Smooth muscle cell (in vitro differentiated cells): Measurements from ENCODE around the gene CLCN7. TPM values are rescaled to one million over a fixed set of nuclear protein-coding genes. Genes with fewer than 3 reads are reported as not detected.

Source experiments
- DNase-seq: peaks from one replicate; lab custom pipeline; 2025; ENCODE audit not compliant: unreplicated experiment; lab: John Stamatoyannopoulos, UW
- H2AFZ ChIP-seq: fragments of 200-600 bp; sonication (generic); 2 replicates; pipeline ENCODE4 v1.6.0; 2016; ENCODE audit warnings: antibody characterized with exemption, low read depth, mild to moderate bottlenecking
- H3F3A ChIP-seq: fragments of 200-600 bp; sonication (generic); 2 replicates; pipeline ENCODE4 v1.6.0; 2017; ENCODE audit warnings: antibody characterized with exemption, low read depth
- H3K27ac ChIP-seq: fragments of 200-600 bp; sonication (generic); 2 replicates; pipeline ENCODE4 v1.5.1; 2016; ENCODE audit warnings: low read depth, mild to moderate bottlenecking
- H3K27me3 ChIP-seq: fragments of 200-600 bp; sonication (generic); 2 replicates; pipeline ENCODE4 v1.6.1; 2016; ENCODE audit warnings: low read depth, mild to moderate bottlenecking
- H3K36me3 ChIP-seq: fragments of 200-600 bp; sonication (generic); 2 replicates; pipeline ENCODE4 v1.5.1; 2016; ENCODE audit warnings: low read depth
- H3K4me1 ChIP-seq: fragments of 200-600 bp; sonication (generic); 2 replicates; pipeline ENCODE4 v1.5.1; 2016; ENCODE audit warnings: low read depth
- H3K4me2 ChIP-seq: fragments of 200-600 bp; sonication (generic); 2 replicates; pipeline ENCODE4 v1.6.0; 2016; ENCODE audit warnings: mild to moderate bottlenecking
- H3K4me3 ChIP-seq: fragments of 200-600 bp; sonication (generic); 2 replicates; pipeline ENCODE4 v1.5.1; 2016; ENCODE audit warnings: mild to moderate bottlenecking
- H3K79me2 ChIP-seq: fragments of 200-600 bp; sonication (generic); 2 replicates; pipeline ENCODE4 v1.6.0; 2016; ENCODE audit warnings: low read depth, mild to moderate bottlenecking
- H3K9ac ChIP-seq: fragments of 200-600 bp; sonication (generic); 2 replicates; pipeline ENCODE4 v1.6.0; 2016; ENCODE audit warnings: low read depth
- H3K9me3 ChIP-seq: fragments of 200-600 bp; sonication (generic); replicated peaks from 2 replicates; pipeline ENCODE4 v1.5.1; 2016; ENCODE audit warnings: low read depth
- H4K20me1 ChIP-seq: fragments of 200-600 bp; sonication (generic); 2 replicates; pipeline ENCODE4 v1.6.0; 2016; ENCODE audit warnings: low read depth
- CTCF ChIP-seq: fragments of 200-600 bp; sonication (generic); IDR thresholded peaks from 2 replicates; pipeline ENCODE4 v1.5.1; 2017; ENCODE audit warnings: borderline replicate concordance, mild to moderate bottlenecking, antibody characterized with exemption; ENCODE audit not compliant: insufficient read depth, poor library complexity, severe bottlenecking
- whole genome bisulfite sequencing: methylation state at CpG from one replicate; pipeline ENCODE4 v1.1.7; 2016; ENCODE audit warnings: low lambda C conversion rate; 5-methylcytosine and 5-hydroxymethylcytosine counted together
- polyA plus RNA-seq: library from polyadenylated mRNA; unstranded; fragments of >200 nt; fragmentation: Nextera tagmentation; extraction: Ambion mirVana; gene quantifications from 2 replicates; pipeline ENCODE4 v1.2.1, GENCODE V29; 2016
- total RNA-seq: library from RNA; depleted of rRNA; stranded (reverse); fragments of >200 nt; gene quantifications from 2 replicates; pipeline ENCODE4 v1.2.3, GENCODE V29; 2014

The CLCN7 gene
- total and polyA plus RNA-seq, 2 experiments from 2014 or later = 15.6 to 45.2 TPM

GRCh38 chr16:1495211-1495888, 20.5 kb upstream of the CLCN7 start:
- no peak for DNase-seq
- H3K4me3 ChIP-seq = no peak overlapping the region
- H4K20me1 ChIP-seq = no peaks in the 10 kb centered on the region
- H3K27ac ChIP-seq = no peak overlapping the region
- no peaks in the 10 kb centered on the region for H3K9me3 ChIP-seq
- no peaks in the 10 kb centered on the region for H3K27me3 ChIP-seq
- no peaks in the 10 kb centered on the region for H3K36me3 ChIP-seq
- H3F3A ChIP-seq = no peaks in the 10 kb centered on the region
- H3K79me2 ChIP-seq = peaks cover 18% of the 10 kb centered on the region
- TF ChIP-seq CTCF = no peak
- WGBS = 97% methylated on average over 29 of the region's 39 CpGs
- peaks cover 7% of the 10 kb centered on the region for H3K4me1 ChIP-seq
- H2AFZ ChIP-seq = no peak overlapping the region
- H3K4me2 ChIP-seq = no peak overlapping the region
- no peak overlapping the region for H3K9ac ChIP-seq

- Histone ChIP-seq H2AFZ (no peak overlapping the region), H3K9ac (no peak overlapping the region), H3F3A (no peaks in the 10 kb centered on the region), H3K79me2 (peaks cover 18% of the 10 kb centered on the region), H3K4me2 (peak overlapping the region; percentile 83), H3K36me3 (no peaks in the 10 kb centered on the region), H3K4me1 (peaks cover 7% of the 10 kb centered on the region), H3K27me3 (no peaks in the 10 kb centered on the region), H3K9me3 (no peaks in the 10 kb centered on the region), H3K4me3 (no peak overlapping the region), H3K27ac (no peak overlapping the region), H4K20me1 (no peaks in the 10 kb centered on the region)
- DNase-seq = no peak
- 94% methylated on average over 13 of the region's 13 CpGs for WGBS
- no peak for TF ChIP-seq CTCF
Measured at GRCh38 chr16:1494711-1495110, 19.9 kb upstream of the CLCN7 start.

- no peak overlapping the region for H2AFZ ChIP-seq
- H3K36me3 ChIP-seq = no peaks in the 10 kb centered on the region
- H3K4me1 ChIP-seq = peaks cover 7% of the 10 kb centered on the region
- no peaks in the 10 kb centered on the region for H3F3A ChIP-seq
- no peaks in the 10 kb centered on the region for H4K20me1 ChIP-seq
- peak; percentile 24 for TF ChIP-seq CTCF
- no peak for DNase-seq
- no peak overlapping the region for H3K27ac ChIP-seq
- peak overlapping the region; percentile 83 for H3K4me2 ChIP-seq
- H3K79me2 ChIP-seq = peaks cover 18% of the 10 kb centered on the region
- H3K9ac ChIP-seq = peak overlapping the region; percentile 92
- H3K9me3 ChIP-seq = no peaks in the 10 kb centered on the region
- no peaks in the 10 kb centered on the region for H3K27me3 ChIP-seq
- H3K4me3 ChIP-seq = peak overlapping the region; percentile 95
- 54% methylated on average over 25 of the region's 25 CpGs for WGBS
Measured at GRCh38 chr16:1494129-1494640, 19.4 kb upstream of the CLCN7 start.

GRCh38 chr16:1493746-1494094, 18.9 kb upstream of the CLCN7 start:
- 4% methylated on average over 25 of the region's 30 CpGs for WGBS
- Histone ChIP-seq H3K9ac (peak overlapping the region; percentile 92), H3K36me3 (no peaks in the 10 kb centered on the region), H3F3A (no peaks in the 10 kb centered on the region), H4K20me1 (no peaks in the 10 kb centered on the region), H3K27ac (no peak overlapping the region), H3K4me1 (peaks cover 7% of the 10 kb centered on the region), H3K4me2 (peak overlapping the region; percentile 83), H3K79me2 (peaks cover 18% of the 10 kb centered on the region), H2AFZ (peak overlapping the region; percentile 94), H3K27me3 (no peaks in the 10 kb centered on the region), H3K4me3 (peak overlapping the region; percentile 95), H3K9me3 (no peaks in the 10 kb centered on the region)
- no peak for TF ChIP-seq CTCF
- DNase-seq = no peak
